Measurements from ENCODE around the gene UBASH3A.
"Not testable (repeated sequence)": the region's sequence is repeated elsewhere in the genome, so short reads cannot be mapped to it uniquely, and the experiment has no call there.

The UBASH3A gene

GRCh38 chr21:42390696-42391095, 13.0 kb upstream of the UBASH3A start:
- DNase-seq (ENCODE audit: low read depth, low spot score), result no peak

- DNase-seq (ENCODE audit: low read depth, low spot score), result no peak
Measured at GRCh38 chr21:42391297-42391696, 12.4 kb upstream of the UBASH3A start.

- no peak for DNase-seq (ENCODE audit: low read depth, low spot score)
Measured at GRCh38 chr21:42392731-42393442, 10.8 kb upstream of the UBASH3A start.

GRCh38 chr21:42393443-42393950, 10.2 kb upstream of the UBASH3A start:
- no peak for DNase-seq (ENCODE audit: low read depth, low spot score)

DNA sequence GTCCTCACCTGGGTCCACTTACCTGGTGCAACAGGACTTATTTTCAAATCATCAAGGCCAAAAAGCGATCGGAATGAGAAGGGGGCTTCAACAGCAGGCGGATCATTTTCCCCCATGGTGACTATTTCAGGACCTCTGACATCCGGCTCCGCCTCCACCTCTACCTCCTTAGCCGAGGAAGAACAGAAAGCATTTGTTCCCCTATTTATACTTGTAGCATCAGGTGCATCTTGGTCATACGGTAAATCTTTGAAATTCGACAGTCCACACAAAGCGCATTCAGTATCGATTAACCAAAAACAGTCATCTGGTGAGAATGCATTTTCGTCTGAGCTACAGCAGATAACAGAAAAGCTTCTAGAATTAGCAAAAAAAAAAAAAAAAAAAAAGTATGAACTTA, 8.4 kb upstream of the UBASH3A start:
- DNase-seq (ENCODE audit: low read depth, low spot score), result no peak

- no peak for DNase-seq (ENCODE audit: low read depth, low spot score)
Measured at GRCh38 chr21:42395905-42396651, 7.6 kb upstream of the UBASH3A start, which contains the start of gene TMPRSS3. Gene TMPRSS3 (minus strand): TSS chr21:42396052. CDS start chr21:42395417, 635 bp downstream.

DNA sequence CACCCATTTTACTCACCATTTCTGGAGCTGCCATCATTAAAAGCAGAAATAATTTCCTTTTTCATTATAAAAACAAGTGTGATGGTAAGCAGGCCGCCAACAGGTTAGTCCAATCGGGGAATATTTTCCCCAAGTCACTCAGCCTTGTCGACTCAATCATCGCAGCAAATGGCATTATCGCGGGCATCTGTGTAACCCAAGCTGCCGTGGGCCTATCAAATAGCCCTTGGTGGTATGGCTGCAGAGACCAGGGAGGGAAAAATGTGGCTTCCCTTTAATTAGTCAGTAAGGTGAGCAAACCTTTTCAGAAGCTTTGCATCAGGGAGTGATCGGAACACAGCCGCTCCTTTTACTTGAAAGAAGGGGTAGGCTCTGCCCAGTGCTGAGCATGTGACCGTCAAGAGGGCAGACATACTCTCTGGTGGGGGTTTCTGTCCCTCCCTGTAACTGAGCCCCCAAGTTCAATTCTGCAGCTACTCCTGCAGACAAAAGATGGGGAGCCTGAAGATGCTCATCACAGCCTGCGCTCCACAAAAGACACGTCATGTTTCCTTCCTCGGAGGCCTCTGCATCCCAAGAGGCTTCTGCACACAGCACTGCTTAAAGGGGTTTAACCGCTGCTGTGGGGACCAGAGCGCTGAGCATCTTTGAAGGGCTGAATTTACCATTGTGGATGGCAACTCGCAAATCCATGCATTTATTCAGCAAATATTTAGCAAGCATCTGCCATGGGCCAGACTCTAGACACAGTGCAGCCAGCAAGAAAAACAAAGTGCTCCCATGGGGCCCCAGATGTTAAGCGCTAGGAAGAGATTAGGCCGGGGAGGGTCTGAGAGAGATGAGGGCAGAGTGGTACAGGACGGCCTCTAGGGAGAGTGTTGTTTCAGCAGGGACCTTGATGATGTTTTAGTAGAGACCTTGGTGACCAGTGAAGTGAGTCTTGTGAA, 6.6 kb upstream of the UBASH3A start:
- no peak for DNase-seq (ENCODE audit: low read depth, low spot score)

GRCh38 chr21:42397746-42398394, 5.8 kb upstream of the UBASH3A start:
- DNase-seq (ENCODE audit: low read depth, low spot score), result no peak

DNA sequence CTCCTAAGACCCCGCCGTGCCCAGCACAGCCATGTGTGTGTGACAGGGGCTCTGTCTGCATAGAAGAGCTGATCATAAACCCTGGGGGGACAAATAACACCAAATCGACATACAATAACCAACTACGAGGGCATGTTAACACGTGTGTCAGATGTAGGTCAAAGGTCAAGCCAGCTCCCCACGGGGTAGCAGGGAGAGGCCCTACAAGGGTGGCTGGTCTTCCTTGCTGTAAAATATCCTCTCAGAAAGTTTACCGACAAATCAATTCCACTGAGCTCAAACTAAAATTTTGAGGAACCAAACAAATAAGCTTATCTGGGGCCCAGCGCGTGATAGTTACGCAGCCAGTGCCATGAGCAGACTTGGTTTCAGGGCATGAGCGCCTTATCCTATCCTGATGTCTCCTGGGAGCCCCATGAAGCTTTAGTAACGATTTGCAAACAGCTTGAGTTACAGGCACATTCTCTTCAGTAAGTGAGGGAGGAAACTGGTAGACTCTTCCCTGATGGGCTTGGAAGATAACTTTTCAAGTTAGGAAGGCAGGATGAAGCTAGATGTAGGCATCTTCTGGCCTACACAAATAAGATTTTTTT, 5.2 kb upstream of the UBASH3A start:
- DNase-seq (ENCODE audit: low read depth, low spot score), result no peak

GRCh38 chr21:42400525-42400924, 3.2 kb upstream of the UBASH3A start:
- no peak for DNase-seq (ENCODE audit: low read depth, low spot score)

DNA sequence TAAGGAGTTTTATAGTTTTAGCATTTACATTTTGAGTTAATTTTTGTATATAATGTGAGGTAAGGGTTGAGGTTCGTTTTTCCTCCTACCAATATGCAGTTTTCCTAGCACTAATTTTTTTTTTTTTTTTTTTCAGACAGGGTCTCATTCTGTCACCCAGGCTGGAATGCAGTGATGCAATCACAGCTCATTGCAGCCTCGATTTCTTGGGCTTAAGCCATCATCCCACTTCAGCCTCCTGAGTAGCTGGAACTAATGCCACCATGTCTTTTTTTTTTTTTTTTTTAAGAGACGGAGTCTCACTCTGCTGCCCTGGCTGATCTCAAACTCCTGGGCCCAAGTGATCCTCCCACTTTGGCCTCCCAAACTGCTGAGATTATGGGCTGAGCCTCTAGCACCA, 2.5 kb upstream of the UBASH3A start:
- no peak for DNase-seq (ENCODE audit: low read depth, low spot score)

- DNase-seq (ENCODE audit: low read depth, low spot score), result no peak
Measured at GRCh38 chr21:42401820-42402251, 1.9 kb upstream of the UBASH3A start.

GRCh38 chr21:42404539-42404938, 837 bp downstream of the UBASH3A start:
- no peak for DNase-seq (ENCODE audit: low read depth, low spot score)

- no peak for DNase-seq (ENCODE audit: low read depth, low spot score)
Measured at GRCh38 chr21:42405064-42406013, 1.6 kb downstream of the UBASH3A start.

DNA sequence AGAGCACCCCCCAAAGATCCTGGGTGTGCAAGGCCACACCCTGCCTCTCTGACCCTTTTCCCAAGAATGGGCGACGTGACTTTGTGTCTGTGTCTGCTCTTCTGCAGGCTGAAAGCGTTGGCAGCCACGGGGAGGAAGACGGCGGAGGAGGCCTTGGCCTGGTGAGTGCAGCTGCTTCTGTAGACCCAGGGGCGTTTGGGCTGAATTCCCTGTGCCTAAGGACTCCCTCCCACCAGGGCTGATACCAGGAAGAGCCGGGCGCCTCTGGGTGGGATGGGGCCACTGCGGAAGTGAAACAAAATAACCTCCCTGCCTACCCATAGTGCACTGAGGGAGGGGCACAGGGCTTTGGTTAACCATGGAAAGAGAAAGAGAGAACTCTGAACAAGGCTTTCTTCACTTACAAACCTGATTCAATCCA, 2.5 kb downstream of the UBASH3A start:
- DNase-seq (ENCODE audit: low read depth, low spot score), result no peak

DNA sequence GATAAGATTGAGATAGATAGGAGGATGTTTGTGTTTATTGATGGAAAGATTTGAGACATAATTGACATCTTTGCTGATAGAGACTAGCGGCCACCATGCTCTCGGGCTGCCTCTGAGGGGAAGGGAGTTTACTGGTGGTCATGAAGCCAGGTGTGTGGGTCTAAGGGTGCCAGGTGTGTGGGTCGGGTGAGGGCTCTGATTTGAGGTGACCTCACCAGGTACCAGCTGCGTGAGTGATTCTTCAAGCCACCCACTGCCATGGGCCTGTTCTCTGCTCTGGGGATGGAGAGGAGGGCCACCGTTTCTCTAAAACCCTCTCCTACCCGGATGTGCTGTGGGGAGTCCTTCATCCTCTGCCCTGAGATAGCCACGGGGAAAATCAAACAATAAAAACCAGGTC, 3.2 kb downstream of the UBASH3A start:
- no peak for DNase-seq (ENCODE audit: low read depth, low spot score)

DNA sequence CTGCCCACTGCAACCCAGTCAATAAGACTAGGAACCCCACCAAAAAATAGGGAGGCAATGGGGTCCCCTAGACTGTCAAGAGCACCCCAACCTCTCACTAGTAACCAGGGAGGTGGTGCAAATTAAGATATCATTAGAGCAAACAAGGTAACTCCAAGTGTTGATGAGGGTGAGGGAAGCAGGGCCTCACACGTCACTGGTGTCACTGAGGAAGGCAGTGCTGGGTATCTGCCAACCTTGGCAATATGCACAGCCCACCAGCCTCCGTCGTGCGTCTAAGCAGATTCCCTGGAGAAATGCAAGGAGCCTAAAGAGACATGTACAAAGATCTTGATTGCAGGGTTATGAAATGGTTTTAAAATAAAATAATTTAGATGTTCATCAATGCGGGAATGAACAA, 3.8 kb downstream of the UBASH3A start:
- DNase-seq (ENCODE audit: low read depth, low spot score), result no peak

DNA sequence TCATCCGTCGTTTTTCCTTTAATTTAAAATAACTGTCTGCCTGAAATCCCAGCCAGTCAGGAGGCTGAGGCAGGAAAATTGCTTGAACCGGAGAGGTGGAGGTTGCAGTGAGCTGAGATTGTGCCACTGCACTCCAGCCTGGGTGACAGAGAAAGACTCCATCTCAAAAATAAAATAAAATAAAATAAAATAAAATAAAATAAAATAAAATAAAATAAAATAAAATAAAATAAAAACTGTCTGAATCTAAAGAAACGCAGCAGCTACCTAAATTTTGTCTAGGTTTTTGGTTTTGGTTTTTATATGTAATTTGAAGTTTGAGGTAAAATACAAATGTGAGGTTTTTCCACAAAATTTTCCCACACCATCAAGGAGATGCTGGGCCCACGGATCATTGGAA, 5.0 kb downstream of the UBASH3A start:
- not testable (repeated sequence) for DNase-seq (ENCODE audit: low read depth, low spot score)

DNA sequence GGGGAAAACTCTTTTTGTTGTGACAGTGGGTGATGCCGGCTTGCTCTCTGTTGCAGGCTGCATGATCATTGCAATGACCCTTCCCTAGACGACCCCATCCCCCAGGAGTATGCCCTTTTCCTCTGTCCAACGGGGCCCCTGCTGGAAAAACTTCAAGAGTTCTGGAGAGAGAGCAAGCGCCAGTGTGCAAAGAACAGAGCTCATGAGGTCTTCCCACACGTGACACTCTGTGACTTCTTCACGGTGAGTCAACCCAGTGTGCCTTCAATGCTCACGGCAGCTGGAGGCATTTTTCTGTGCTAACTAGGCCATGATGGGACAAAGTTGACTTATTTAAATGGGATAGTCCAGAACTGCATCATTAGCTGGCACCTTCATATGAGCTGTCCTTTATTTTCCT, 5.7 kb downstream of the UBASH3A start:
- no peak for DNase-seq (ENCODE audit: low read depth, low spot score)

All from activated naive CD8-positive, alpha-beta T cell treated with anti-CD3 and anti-CD28 coated beads, Interleukin-2, amount 50 U/mL, for 16 hours (primary cell).